Neural progenitor cell (in vitro differentiated cells): ENCODE results near the gene E2F2.

Source experiments
- CTCF ChIP-seq: fragments of 200-600 bp; sonication (generic); IDR thresholded peaks from 2 replicates; pipeline ENCODE4 v1.5.1; 2017; ENCODE audit warnings: antibody characterized with exemption, mild to moderate bottlenecking
- EZH2 ChIP-seq: fragments of 200-600 bp; sonication (generic); IDR thresholded peaks from 2 replicates; pipeline ENCODE4 v1.6.1; 2017; ENCODE audit warnings: antibody characterized with exemption, mild to moderate bottlenecking, moderate library complexity
- EZH2phosphoT487 ChIP-seq: fragments of 200-600 bp; sonication (generic); IDR thresholded peaks from 2 replicates; pipeline ENCODE4 v1.6.1; 2017; ENCODE audit warnings: antibody characterized with exemption

GRCh38 chr1:23545851-23546250 lies 14.8 kb upstream of the E2F2 start:
- TF ChIP-seq CTCF (no peak), EZH2 (no peak), EZH2phosphoT487 (no peak)
